PC-3 (cell line): ENCODE results near the gene ECSIT. TPM values are rescaled to one million over a fixed set of nuclear protein-coding genes. Genes with fewer than 3 reads are reported as not detected.

ENCODE experiments used
- ATAC-seq: fragments of 200-7000 bp; cut with Tn5 transposase; 2 replicates; pipeline ENCODE4 v1.9.1; 2020; ENCODE audit warnings: mild to moderate bottlenecking, moderate library complexity
- BruUV-seq: library from RNA; stranded (reverse); fragments of 400-500 nt; replicated peaks from 2 replicates; lab custom pipeline; 2021; lab: Mats Ljungman, UMichigan
- CTCF ChIA-PET: fragments of 300-600 bp; sonication (Branson Sonifier 250); formaldehyde crosslinking; loops from one replicate; lab custom pipeline; 2022; ENCODE audit warnings: antibody characterized with exemption; lab: Charles Lee
- POLR2A ChIA-PET: fragments of 300-600 bp; sonication (Branson Sonifier 250); formaldehyde crosslinking; loops from one replicate; lab custom pipeline; 2022; ENCODE audit warnings: antibody characterized with exemption; ENCODE audit not compliant: unreplicated experiment; lab: Charles Lee
- DNase-seq: peaks from one replicate; pipeline ENCODE4 v3.0.0-alpha.2; 2015
- H2AFZ ChIP-seq: fragments of 300-600 bp; sonication (generic); 2 replicates; pipeline ENCODE4 v1.6.0; 2016; ENCODE audit warnings: antibody characterized with exemption, low read length
- H3F3A ChIP-seq: fragments of 300-600 bp; sonication (generic); one replicate; pipeline ENCODE4 v1.6.0; 2017; ENCODE audit warnings: antibody characterized with exemption, low read length, control low read depth, mild to moderate bottlenecking; ENCODE audit not compliant: unreplicated experiment
- H3K27ac ChIP-seq: fragments of 300-600 bp; sonication (generic); 2 replicates; pipeline ENCODE4 v1.5.1; 2016; ENCODE audit warnings: mild to moderate bottlenecking, low read length
- H3K27me3 ChIP-seq: fragments of 300-600 bp; sonication (generic); 2 replicates; pipeline ENCODE4 v1.6.1; 2016; ENCODE audit warnings: low read length, mixed read lengths
- H3K36me3 ChIP-seq: fragments of 300-600 bp; sonication (generic); 2 replicates; pipeline ENCODE4 v1.6.1; 2016; ENCODE audit warnings: low read depth, mixed run types, low read length, mixed read lengths
- H3K4me1 ChIP-seq: fragments of 300-600 bp; sonication (generic); 2 replicates; pipeline ENCODE4 v1.5.1; 2016; ENCODE audit warnings: low read length; ENCODE audit not compliant: insufficient read depth
- H3K4me2 ChIP-seq: fragments of 300-600 bp; sonication (generic); 2 replicates; pipeline ENCODE4 v1.6.0; 2016; ENCODE audit warnings: low read length
- H3K4me3 ChIP-seq: fragments of 300-600 bp; sonication (generic); 2 replicates; pipeline ENCODE4 v1.5.1; 2016; ENCODE audit warnings: mild to moderate bottlenecking, low read length, mixed read lengths
- H3K79me2 ChIP-seq: fragments of 300-600 bp; sonication (generic); 2 replicates; pipeline ENCODE4 v1.6.1; 2017; ENCODE audit warnings: low read length, mixed read lengths
- H3K9ac ChIP-seq: fragments of 300-600 bp; sonication (generic); 2 replicates; pipeline ENCODE4 v1.6.0; 2016; ENCODE audit warnings: mild to moderate bottlenecking, low read length
- H3K9me2 ChIP-seq: fragments of 300-600 bp; sonication (generic); replicated peaks from 2 replicates; pipeline ENCODE4 v1.6.1; 2016; ENCODE audit warnings: mixed run types, low read length, mixed read lengths
- H3K9me3 ChIP-seq: fragments of 300-600 bp; sonication (generic); 2 replicates; pipeline ENCODE4 v1.6.1; 2016; ENCODE audit warnings: low read length, mixed read lengths
- H4K20me1 ChIP-seq: fragments of 300-600 bp; sonication (generic); 2 replicates; pipeline ENCODE4 v1.6.1; 2016; ENCODE audit warnings: low read length, mixed read lengths
- CTCF ChIP-seq: fragments of 300-600 bp; sonication (generic); conservative IDR thresholded peaks from 2 replicates; pipeline ENCODE4 v1.5.1; 2017; ENCODE audit warnings: antibody characterized with exemption, low read depth, mild to moderate bottlenecking, low read length
- EZH2 ChIP-seq: fragments of 300-600 bp; sonication (generic); IDR thresholded peaks from one replicate; pipeline ENCODE4 v1.6.1; 2017; ENCODE audit warnings: antibody characterized with exemption, mild to moderate bottlenecking, low read length; ENCODE audit not compliant: unreplicated experiment
- EZH2phosphoT487 ChIP-seq: fragments of 300-600 bp; sonication (generic); IDR thresholded peaks from 2 replicates; pipeline ENCODE4 v1.6.1; 2018; ENCODE audit warnings: mild to moderate bottlenecking, antibody characterized with exemption, low read length, borderline replicate concordance
- intact Hi-C: fragments of 100-400 bp; cut with micrococcal nuclease; formaldehyde crosslinking; loops from 2 replicates; pipeline ENCODE4 v1.9.0; 2023
- total RNA-seq: library from RNA; depleted of rRNA; stranded (reverse); fragments of >200 nt; gene quantifications from 2 replicates; pipeline ENCODE4 v1.2.3, GENCODE V29; 2014

ECSIT gene
- total RNA-seq, 1 experiment from 2014 or later = 126 TPM

- no peak overlapping the region for H3K9ac ChIP-seq
- no peaks in the 10 kb centered on the region for H4K20me1 ChIP-seq
- no peak overlapping the region for H3K4me2 ChIP-seq
- no peak for TF ChIP-seq EZH2
- no peak for TF ChIP-seq CTCF
- no peak for TF ChIP-seq EZH2phosphoT487
- POLR2A ChIA-PET = no interaction called here
- no peaks in the 10 kb centered on the region for H3K9me2 ChIP-seq
- BruUV-seq = no TSS peak
- DNase-seq = no peak
- CTCF ChIA-PET = no interaction called here
- H3K9me3 ChIP-seq = no peaks in the 10 kb centered on the region
- no peaks in the 10 kb centered on the region for H3K4me1 ChIP-seq
- no peaks in the 10 kb centered on the region for H3F3A ChIP-seq
- H3K36me3 ChIP-seq = no peaks in the 10 kb centered on the region
- intact Hi-C loops = no loop called here
- H3K27me3 ChIP-seq = no peaks in the 10 kb centered on the region
- ATAC-seq = no peak
- no peak overlapping the region for H3K4me3 ChIP-seq
- H3K27ac ChIP-seq = no peak overlapping the region
- no peaks in the 10 kb centered on the region for H3K79me2 ChIP-seq
- no peak overlapping the region for H2AFZ ChIP-seq
Observed at GRCh38 chr19:11464333-11465265, 64.3 kb downstream of the ECSIT start.

GRCh38 chr19:11463391-11463790 is 65.5 kb downstream of the ECSIT start:
- Histone ChIP-seq H3K36me3 (no peaks in the 10 kb centered on the region), H3K9ac (no peak overlapping the region), H2AFZ (no peak overlapping the region), H4K20me1 (no peaks in the 10 kb centered on the region), H3K4me1 (no peaks in the 10 kb centered on the region), H3K9me3 (no peaks in the 10 kb centered on the region), H3K9me2 (no peaks in the 10 kb centered on the region), H3K79me2 (no peaks in the 10 kb centered on the region), H3K27ac (no peak overlapping the region), H3F3A (no peaks in the 10 kb centered on the region), H3K27me3 (no peaks in the 10 kb centered on the region), H3K4me3 (no peak overlapping the region), H3K4me2 (no peak overlapping the region)
- no peak for DNase-seq
- ATAC-seq = no peak
- ChIA-PET POLR2A (no interaction called here), CTCF (no interaction called here)
- TF ChIP-seq EZH2phosphoT487 (no peak), CTCF (no peak), EZH2 (no peak)
- intact Hi-C loops = no loop called here
- BruUV-seq = no TSS peak

DNA sequence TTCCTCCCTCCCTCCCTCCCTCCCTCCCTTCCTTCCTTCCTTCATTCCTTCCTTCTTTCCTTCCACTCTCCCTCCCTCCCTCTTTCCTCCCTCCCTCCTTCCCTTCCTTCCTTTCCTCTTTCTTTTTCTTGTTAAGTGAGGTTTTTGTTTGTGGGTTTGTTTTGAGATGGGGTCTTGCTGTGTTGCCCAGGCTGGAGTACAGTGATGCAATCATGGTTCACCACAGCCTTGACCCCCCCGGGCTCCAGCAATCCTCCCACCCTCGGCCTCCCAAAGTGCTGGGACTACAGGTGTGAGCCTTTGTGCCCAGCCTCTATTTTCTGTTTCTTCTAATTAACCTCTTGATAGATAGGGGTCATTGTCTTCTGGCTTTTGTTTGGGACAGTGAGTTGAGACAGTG is 67.5 kb downstream of the ECSIT start:
- no peak overlapping the region for H3K4me3 ChIP-seq
- no peaks in the 10 kb centered on the region for H4K20me1 ChIP-seq
- H3K79me2 ChIP-seq = no peaks in the 10 kb centered on the region
- no peaks in the 10 kb centered on the region for H3K9me3 ChIP-seq
- no TSS peak for BruUV-seq
- H3K9ac ChIP-seq = no peak overlapping the region
- TF ChIP-seq CTCF (no peak), EZH2 (no peak), EZH2phosphoT487 (no peak)
- intact Hi-C loops = no loop called here
- ChIA-PET POLR2A (interaction anchor here (0.7 kb wide), 1 partner anchor 205 kb away, joined by 20 read pairs; no protein-coding TSS in a partner anchor), CTCF (interaction anchor here (0.6 kb wide), 1 partner anchor 78 kb away, joined by 4 read pairs; no protein-coding TSS in a partner anchor)
- no peaks in the 10 kb centered on the region for H3F3A ChIP-seq
- ATAC-seq (no peak), DNase-seq (no peak)
- H3K27ac ChIP-seq = no peak overlapping the region
- H3K36me3 ChIP-seq = no peaks in the 10 kb centered on the region
- H3K9me2 ChIP-seq = no peaks in the 10 kb centered on the region
- H3K4me2 ChIP-seq = no peak overlapping the region
- no peaks in the 10 kb centered on the region for H3K27me3 ChIP-seq
- H3K4me1 ChIP-seq = no peaks in the 10 kb centered on the region
- H2AFZ ChIP-seq = no peak overlapping the region
